ENCODE results near the gene RPP25.
"Not testable (repeated sequence)": the region's sequence is repeated elsewhere in the genome, so short reads cannot be mapped to it uniquely, and the experiment has no call there.

Gene RPP25

GRCh38 chr15:74962671-74963070, 6.1 kb upstream of the RPP25 start:
- no peak for DNase-seq

GRCh38 chr15:74962219-74962618, 5.6 kb upstream of the RPP25 start:
- DNase-seq = no peak

- no peak for DNase-seq
These were observed 5.0 kb upstream of the RPP25 start for GRCh38 chr15:74961616-74962015.

DNA sequence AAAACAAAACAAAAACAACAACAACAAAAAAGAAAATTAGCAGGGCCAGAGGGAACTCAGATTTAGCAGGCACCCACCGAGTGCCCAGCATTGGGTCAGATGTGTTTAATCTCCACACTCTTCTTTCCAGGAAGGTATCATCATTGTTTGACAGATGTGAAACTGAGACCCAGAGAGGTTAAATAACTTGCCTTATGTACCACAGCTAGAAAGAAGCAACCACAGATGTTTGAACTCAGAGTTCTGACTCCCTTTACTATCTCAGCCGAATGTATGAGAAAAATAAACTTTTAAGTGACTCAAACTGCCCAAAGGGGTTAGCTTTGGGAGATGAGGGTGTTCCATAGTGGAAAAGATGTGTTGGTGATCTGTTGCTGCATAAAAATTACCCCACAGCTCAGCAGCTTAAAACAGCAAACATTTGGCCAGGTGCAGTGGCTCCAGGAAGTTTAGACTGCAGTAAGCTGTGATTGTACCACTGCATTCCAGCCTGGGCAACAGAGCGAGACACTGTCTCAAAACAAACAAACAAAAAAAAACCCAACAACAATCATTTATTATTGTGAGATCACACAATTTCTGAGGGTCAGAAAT, 4.5 kb upstream of the RPP25 start:
- DNase-seq = no peak

DNA sequence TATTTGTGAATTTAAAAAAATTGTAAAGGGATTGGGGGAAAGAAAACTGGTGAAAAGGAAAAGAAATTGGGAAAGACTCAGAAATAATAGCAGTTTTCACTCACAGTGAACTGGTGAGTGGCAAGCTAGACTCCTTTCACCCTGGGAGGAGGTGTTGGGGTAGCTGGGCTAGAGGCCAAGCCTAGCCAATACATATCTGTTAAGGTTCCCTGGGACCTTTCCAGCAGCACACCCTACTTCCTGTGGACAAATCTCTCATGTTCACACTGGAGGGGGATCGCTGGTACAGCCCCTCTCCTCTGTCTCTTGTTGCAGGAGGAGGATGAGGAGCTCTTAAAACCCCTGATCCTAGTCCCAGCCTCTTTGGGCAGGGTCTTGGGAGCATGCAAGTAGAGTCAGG, 3.7 kb upstream of the RPP25 start:
- DNase-seq = no peak

DNA sequence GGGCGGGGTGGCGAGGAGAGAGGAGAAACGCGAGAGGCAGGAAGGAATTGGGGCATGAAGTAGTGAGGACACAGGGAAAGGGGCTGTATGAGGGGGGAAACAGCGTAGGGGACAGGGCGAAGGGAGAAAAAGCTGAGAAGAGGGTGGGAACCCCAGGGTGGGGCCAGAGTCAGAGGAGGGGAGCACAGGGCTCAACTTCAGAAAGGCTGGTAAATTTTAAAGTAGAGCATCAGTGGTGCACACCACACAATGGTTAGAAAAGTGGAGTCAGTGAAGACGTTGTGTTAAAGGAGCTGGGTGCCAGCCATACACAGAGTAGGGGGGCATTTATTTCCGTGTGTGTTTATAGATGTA, 3.0 kb upstream of the RPP25 start:
- DNase-seq = no peak

DNA sequence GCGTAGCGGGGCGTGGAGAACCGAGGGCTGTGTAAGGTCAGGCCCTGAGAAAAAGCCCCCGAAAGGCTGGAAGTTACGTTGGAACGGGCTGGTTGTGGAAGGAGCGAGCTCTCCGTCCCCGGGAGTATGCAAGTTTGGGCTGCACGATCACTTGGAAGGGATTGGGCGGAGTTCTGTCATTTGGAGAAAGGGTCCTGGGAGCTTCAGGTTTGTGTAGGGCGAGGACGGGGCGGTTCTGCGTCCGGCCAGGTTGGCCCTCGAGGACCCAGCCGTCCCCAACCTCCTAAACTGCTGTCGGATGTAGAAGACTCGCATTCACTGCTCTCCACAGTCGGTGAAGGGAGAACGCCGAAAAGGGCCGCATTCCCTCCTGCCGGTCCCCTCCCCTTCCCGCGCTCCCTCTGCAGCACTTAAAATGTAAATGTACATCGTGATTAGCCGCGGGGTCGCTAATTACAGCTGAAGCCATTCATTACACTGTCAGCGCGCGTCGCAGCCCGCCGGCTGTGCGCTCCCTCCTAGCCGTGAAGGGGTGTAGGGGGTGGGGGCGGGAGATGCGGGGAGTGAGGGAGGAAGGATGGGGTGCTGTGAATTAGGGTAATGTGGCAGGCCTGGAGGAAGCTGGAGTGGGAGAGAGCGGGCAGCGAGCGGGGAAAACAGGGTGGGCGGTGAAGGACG, 2.5 kb upstream of the RPP25 start:
- no peak for DNase-seq

GRCh38 chr15:74958320-74958907, 1.8 kb upstream of the RPP25 start:
- peak; percentile 57 for DNase-seq

GRCh38 chr15:74957476-74958035, 984 bp upstream of the RPP25 start:
- DNase-seq = no peak

GRCh38 chr15:74955796-74956647, 550 bp downstream of the RPP25 start:
- DNase-seq = peak; percentile 70

GRCh38 chr15:74955017-74955416, 1.6 kb downstream of the RPP25 start:
- DNase-seq = no peak

DNA sequence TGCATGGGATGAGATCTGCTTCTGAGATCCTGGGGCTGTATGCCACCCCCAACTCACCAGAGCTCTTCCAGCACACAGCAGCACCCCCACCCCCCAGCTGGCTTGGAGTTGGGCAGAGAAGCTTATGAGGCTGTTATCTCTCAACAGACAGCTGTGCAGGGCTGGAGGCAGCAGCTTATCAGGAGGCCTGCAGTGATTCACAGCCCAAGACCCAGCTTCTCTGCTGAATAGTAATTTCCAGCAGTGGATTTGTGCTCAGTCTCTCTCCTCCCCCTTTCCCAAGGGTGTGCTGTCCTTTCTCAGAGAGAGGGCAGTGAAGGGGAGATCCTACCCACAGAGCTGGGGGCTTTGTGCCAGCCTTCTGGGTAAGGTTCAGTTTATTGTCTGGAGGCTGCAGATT, 2.1 kb downstream of the RPP25 start:
- DNase-seq = peak; percentile 44

DNA sequence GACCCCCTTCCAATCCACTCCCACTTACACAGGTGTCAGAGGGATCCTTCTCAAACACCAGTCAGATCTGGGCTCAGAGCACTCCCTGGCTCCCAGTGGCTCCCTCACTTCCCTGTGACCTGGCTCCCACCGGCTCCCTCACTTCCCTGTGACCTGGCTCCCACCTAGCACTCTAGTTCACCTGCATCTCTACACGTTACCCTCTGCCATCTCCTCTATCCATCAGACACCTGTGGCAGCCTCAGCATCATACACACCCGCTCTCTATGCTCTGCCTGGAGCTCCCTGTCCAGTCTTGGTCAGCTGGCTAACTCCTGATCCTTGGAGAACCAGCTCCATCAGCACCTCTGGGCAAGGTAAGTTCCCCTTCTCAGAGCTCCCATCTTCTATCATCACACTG, 5.6 kb downstream of the RPP25 start:
- DNase-seq = no peak

GRCh38 chr15:74950078-74950908, 6.3 kb downstream of the RPP25 start:
- peak; percentile 69 for DNase-seq

GRCh38 chr15:74937590-74938371, 18.8 kb downstream of the RPP25 start, which contains the start of gene COX5A:
Gene COX5A (minus strand): TSS chr15:74938073. CDS start chr15:74938014, 59 bp downstream.
- DNase-seq = peak; percentile 97

DNA sequence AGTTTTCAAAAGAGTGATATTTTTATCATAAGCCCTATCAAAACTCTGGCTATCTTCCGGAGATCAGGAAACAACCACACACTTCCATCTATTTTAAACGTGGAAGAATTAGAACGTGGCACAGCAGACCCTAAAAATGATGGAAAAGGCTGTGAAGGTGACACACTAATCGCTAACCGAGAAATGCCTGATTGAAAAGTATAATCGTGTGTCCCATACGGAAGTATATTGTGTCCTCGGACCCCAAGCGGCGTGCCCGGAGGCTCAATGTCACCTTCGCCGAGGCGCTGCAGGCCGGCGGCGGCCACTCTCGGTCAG, 19.3 kb downstream of the RPP25 start:
- no peak for DNase-seq

- DNase-seq = not testable (repeated sequence)
These were observed 21.4 kb downstream of the RPP25 start for GRCh38 chr15:74935193-74935592.

DNA sequence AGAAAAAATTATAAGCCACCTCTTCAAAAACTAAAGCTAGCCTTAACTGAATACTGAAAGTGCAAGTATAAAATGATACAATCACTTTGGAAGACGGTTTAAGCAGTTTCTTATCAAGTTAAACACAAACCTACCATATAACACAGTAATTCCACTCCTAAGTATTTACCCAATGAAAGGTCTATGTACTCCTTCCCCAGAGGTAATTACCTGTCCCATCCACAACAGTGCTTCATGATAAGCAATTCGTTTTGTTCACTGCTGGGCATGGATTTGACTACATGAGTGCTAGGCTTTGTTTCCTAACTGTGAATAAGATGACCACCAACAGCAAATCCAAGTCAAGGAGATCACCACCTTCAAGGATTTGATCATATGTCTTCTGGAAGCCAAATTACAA, 23.0 kb downstream of the RPP25 start:
- no peak for DNase-seq

GRCh38 chr15:74928771-74929198, 27.8 kb downstream of the RPP25 start:
- no peak for DNase-seq

DNA sequence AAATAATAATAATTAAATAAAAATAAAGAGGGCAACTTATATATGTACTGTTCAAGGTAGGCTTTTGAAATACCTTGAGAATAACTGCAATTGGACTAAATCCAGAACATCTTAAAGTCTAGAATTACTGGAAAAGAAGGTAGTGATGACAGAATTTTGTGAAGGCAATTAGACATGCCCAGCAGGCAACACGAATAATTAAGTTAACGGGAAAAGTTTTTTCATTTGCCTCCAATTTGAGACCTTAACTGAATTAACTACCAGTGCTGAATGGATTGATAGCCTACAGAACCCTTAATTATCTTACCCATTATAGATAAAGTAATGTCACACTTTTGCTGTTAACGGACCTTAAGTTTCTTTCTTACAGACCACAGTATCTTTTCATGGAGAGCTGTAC, 32.0 kb downstream of the RPP25 start:
- no peak for DNase-seq

DNA sequence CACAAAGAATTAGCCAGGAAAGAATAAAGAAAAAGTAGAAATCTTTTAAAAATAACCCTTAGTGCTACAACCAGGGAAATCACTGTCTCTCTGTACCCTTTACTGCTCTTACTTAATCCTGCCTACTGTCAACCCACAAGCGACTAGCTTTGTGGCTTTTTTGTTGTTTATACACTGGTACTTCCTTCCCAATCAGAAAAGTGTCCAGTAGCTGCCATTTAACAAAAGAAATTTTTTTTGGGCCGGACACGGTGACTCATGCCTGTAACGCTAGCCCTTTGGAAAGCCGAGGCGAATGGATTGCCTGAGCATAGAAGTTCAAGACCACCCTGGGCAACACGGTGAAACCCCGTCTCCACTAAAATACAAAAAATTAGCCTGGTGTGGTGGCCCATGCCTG, 36.1 kb downstream of the RPP25 start:
- DNase-seq = no peak
